Measurements from ENCODE around the gene LRRC27. TPM values are rescaled to one million over a fixed set of nuclear protein-coding genes. Genes with fewer than 3 reads are reported as not detected.
A peak's percentile ranks its signal among the peaks of the same experiment; 100 is the strongest.

The LRRC27 gene
- total RNA-seq, 1 donor from 2014 or later: 13.8 TPM

DNA sequence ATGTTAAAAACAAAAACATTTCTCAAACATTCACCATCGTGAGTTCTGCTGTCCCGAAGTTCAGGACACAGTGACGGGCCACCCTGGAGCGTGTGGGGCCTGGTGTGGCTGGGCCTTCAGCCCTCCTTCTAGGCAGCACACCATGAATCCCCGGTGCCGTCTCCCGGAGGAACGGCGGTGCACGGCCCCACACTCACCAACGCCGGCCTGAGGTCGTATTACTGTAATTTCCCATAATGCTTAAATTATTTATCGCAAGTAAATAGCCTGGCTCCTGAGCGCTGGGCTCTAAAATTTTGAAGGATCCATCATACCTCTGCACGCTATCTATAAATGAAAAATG is 25.7 kb upstream of the LRRC27 start:
- H3K4me1 Mint-ChIP-seq (ENCODE audit: low read depth, unreplicated experiment): peaks cover 22% of the 10 kb centered on the region
- H3K4me3 Mint-ChIP-seq (ENCODE audit: unreplicated experiment): peak overlapping the region; percentile 96
- DNase-seq: no peak
- TF ChIP-seq, protein P1, sequence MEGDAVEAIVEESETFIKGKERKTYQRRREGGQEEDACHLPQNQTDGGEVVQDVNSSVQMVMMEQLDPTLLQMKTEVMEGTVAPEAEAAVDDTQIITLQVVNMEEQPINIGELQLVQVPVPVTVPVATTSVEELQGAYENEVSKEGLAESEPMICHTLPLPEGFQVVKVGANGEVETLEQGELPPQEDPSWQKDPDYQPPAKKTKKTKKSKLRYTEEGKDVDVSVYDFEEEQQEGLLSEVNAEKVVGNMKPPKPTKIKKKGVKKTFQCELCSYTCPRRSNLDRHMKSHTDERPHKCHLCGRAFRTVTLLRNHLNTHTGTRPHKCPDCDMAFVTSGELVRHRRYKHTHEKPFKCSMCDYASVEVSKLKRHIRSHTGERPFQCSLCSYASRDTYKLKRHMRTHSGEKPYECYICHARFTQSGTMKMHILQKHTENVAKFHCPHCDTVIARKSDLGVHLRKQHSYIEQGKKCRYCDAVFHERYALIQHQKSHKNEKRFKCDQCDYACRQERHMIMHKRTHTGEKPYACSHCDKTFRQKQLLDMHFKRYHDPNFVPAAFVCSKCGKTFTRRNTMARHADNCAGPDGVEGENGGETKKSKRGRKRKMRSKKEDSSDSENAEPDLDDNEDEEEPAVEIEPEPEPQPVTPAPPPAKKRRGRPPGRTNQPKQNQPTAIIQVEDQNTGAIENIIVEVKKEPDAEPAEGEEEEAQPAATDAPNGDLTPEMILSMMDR (IDR thresholded peaks at IDR 0.05; ENCODE audit: partially characterized antibody, unreplicated experiment): no peak
- peaks cover 12% of the 10 kb centered on the region for H3K9me3 Mint-ChIP-seq (ENCODE audit: unreplicated experiment)
- H3K27me3 Mint-ChIP-seq (ENCODE audit: unreplicated experiment): peaks cover 14% of the 10 kb centered on the region
- no peak overlapping the region for H3K27ac Mint-ChIP-seq (ENCODE audit: unreplicated experiment)
- H3K36me3 Mint-ChIP-seq (ENCODE audit: unreplicated experiment): peaks cover 24% of the 10 kb centered on the region

DNA sequence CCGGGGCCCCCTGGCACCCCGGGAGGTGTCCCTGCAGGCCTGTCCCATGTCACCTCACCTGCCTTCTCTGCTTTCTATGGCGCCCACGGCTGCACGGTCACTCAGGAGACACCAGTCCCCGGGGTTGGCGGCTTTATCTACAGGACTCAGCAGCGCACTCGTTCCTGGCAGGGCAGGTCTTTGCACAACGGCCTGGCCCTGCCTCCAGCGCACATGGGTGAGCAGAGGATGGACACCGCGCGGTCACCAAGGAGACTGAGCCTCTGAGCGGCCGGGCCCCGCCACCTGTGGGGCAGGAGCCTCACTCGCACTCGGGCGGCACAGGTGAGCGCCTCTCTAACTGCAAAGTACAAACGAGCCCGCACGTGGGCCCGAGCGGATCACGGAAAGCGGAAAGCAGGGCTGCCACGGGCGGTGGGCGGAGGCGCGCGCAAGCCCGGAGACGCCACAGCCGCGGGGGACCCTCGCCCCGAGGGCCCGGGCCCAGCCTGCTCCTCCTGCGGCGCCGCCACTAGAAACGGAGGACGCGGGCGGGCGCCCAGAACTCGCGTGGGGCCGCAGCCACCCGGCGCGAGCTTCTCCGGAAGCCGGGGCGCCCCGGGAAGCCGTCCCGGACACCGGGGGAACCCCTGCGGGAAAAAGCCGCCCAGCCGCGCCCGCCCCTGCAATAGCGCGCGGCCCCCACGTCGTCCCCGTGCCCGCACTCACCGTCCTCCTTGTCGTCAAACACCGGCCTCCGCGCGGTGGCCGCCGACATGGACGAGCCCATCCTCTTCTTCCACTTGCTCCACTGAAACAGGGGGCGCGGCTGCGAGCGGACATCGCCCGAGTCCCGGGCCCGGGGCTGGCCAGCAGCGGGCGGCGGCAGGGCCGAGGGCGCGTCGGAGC is 24.9 kb upstream of the LRRC27 start:
- Mint-ChIP-seq H3K27me3 (ENCODE audit: unreplicated experiment) (peaks cover 15% of the 10 kb centered on the region), H3K27ac (ENCODE audit: unreplicated experiment) (no peak overlapping the region), H3K36me3 (ENCODE audit: unreplicated experiment) (peaks cover 24% of the 10 kb centered on the region), H3K4me3 (ENCODE audit: unreplicated experiment) (peak overlapping the region; percentile 96), H3K4me1 (ENCODE audit: low read depth, unreplicated experiment) (peaks cover 27% of the 10 kb centered on the region), H3K9me3 (ENCODE audit: unreplicated experiment) (peaks cover 16% of the 10 kb centered on the region)
- TF ChIP-seq, protein P1 (IDR thresholded peaks at IDR 0.05; ENCODE audit: partially characterized antibody, unreplicated experiment): no peak
- peak; percentile 66 for DNase-seq

DNA sequence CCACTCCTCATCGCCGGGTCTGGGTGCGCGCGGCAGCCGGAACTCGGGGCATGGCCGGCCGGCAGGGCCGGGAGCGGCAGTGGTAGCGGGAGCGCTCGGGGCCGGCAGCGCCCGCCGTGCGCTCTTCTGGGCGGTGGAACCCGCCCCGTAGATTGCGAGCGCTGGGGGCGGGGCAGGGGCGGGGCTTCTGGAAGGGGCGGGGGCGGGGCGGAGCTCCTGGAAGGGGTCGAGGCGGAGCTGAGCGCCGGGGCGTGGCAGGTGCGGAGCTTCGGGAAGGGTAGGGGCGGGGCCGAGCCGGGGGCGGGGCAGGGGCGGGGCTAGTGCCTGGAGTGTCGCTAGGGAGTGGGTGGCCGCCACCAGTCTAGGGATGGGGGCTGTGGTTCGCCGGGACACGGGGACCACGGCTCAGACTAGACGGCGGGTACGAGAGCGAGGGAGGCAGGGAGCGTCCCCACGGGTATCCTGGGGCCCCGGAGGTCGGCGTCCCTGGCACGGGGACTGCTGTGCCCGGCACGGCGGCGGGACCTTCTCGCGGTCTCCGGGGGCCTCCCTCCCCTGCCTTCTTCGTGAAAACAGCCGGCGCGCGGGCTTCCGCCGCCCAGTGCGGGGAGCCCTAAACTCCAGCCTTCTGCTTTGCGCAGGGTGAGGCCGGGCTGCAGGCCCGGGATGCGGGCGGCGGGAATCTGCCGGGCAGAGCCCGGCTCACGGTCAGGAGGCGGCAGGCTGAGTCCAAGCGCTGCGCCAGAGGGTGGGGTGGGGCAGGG is 24.0 kb upstream of the LRRC27 start, which contains the start of gene STK32C:
TSS of gene STK32C (minus strand) at position 128 of the 764 bp plus-strand sequence. CDS start at position 11, 117 bp downstream.
- Mint-ChIP-seq H3K4me3 (ENCODE audit: unreplicated experiment) (peak within 1 kb of the TSS; percentile 96), H3K36me3 (ENCODE audit: unreplicated experiment) (peaks cover 20% of the 10 kb centered on the region), H3K4me1 (ENCODE audit: low read depth, unreplicated experiment) (peaks cover 24% of the 10 kb centered on the region), H3K27me3 (ENCODE audit: unreplicated experiment) (peaks cover 17% of the 10 kb centered on the region), H3K9me3 (ENCODE audit: unreplicated experiment) (peaks cover 16% of the 10 kb centered on the region), H3K27ac (ENCODE audit: unreplicated experiment) (no peak within 1 kb of the TSS)
- TF ChIP-seq, protein P1 (IDR thresholded peaks at IDR 0.05; ENCODE audit: partially characterized antibody, unreplicated experiment): no peak
- peak; percentile 91 for DNase-seq

DNA sequence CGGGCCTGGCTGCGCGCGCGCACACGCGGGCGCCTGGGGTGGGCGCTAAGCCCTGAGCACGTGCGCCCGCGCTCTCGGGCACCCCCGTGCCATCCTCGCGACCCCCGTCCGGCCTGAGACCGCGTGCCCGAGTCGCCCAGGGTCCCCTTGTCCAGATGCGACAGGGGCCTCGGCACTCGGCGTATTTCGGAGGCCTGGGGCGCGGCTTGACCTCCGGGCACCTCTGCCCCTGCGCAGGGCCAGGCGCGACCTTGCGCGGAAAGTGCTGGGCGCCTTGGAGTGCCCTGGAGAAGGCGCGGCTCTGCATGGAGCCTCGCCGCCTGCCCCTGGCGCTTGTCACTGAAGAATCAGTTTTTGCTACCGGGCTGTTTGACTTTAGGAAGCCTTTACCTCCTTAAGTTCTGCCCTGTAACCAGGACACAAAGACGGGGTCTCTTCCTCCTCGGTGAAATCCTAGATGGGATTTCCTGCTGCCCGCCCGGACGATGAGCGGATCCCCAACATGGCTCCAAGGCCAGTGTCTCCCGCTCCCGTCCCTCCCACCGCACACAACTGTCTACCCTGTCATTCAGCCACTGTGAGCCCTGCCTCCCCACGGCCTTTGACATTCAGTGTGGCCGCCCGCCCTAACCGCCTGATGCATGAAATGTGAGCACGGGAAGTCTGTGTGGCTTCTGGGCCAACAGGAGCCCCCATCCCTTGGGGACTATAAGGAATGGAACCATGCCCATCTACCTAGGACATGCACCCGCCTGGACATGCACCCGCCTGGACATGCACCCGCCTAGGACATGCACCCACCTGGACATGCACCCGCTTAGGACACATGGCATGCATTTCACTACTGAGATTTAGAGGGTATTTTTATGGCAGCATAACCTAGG is 23.2 kb upstream of the LRRC27 start:
- H3K4me1 Mint-ChIP-seq (ENCODE audit: low read depth, unreplicated experiment): peaks cover 23% of the 10 kb centered on the region
- peak overlapping the region; percentile 84 for H3K4me3 Mint-ChIP-seq (ENCODE audit: unreplicated experiment)
- peaks cover 19% of the 10 kb centered on the region for H3K9me3 Mint-ChIP-seq (ENCODE audit: unreplicated experiment)
- peaks cover 21% of the 10 kb centered on the region for H3K36me3 Mint-ChIP-seq (ENCODE audit: unreplicated experiment)
- peaks cover 18% of the 10 kb centered on the region for H3K27me3 Mint-ChIP-seq (ENCODE audit: unreplicated experiment)
- TF ChIP-seq, protein P1 (IDR thresholded peaks at IDR 0.05; ENCODE audit: partially characterized antibody, unreplicated experiment): no peak
- no peak overlapping the region for H3K27ac Mint-ChIP-seq (ENCODE audit: unreplicated experiment)
- no peak for DNase-seq
